GM13977 (cell line): Measurements from ENCODE around the gene SLC2A5.

Source experiments
- DNase-seq: peaks from one replicate; pipeline ENCODE4 v3.0.0; 2012; ENCODE audit warnings: low spot score
- CTCF ChIP-seq: IDR thresholded peaks from 2 replicates; pipeline ENCODE4 v1.5.1; 2012; ENCODE audit warnings: mild to moderate bottlenecking, control low read depth; ENCODE audit not compliant: insufficient read depth; ENCODE audit errors: extremely low read depth, missing control alignments
- in situ Hi-C: fragments of 300-500 bp; cut with MboI; formaldehyde crosslinking; loops from one replicate; pipeline ENCODE4 v1.12.0; 2022; ENCODE audit warnings: low sequenced_read_pairs, low pct_unique_long_range_greater_than_20kb, mixed read lengths, inconsistent platforms; ENCODE audit not compliant: unreplicated experiment

Gene SLC2A5

GRCh38 chr1:9047019-9047418 is 22.4 kb downstream of the SLC2A5 start:
- no peak for DNase-seq
- in situ Hi-C loops: no loop called here

GRCh38 chr1:9045861-9046510 is 23.4 kb downstream of the SLC2A5 start:
- no peak for TF ChIP-seq CTCF
- in situ Hi-C loops: no loop called here
- DNase-seq: no peak

More at GRCh38 chr1:9047019-9047418, 22.4 kb downstream of the SLC2A5 start:
- TF ChIP-seq CTCF: no peak

GRCh38 chr1:9044236-9044635 is 25.2 kb downstream of the SLC2A5 start:
- in situ Hi-C loops: no loop called here
- no peak for DNase-seq
- TF ChIP-seq CTCF: no peak

- DNase-seq: no peak
- TF ChIP-seq CTCF: no peak
- in situ Hi-C loops: no loop called here
Observed at GRCh38 chr1:9042272-9042671, 27.2 kb downstream of the SLC2A5 start.

GRCh38 chr1:9041116-9041779 is 28.2 kb downstream of the SLC2A5 start:
- no peak for DNase-seq
- TF ChIP-seq CTCF: no peak
- in situ Hi-C loops: no loop called here

GRCh38 chr1:9040659-9041030 is 28.8 kb downstream of the SLC2A5 start:
- no peak for TF ChIP-seq CTCF
- in situ Hi-C loops: no loop called here
- no peak for DNase-seq
